ENCODE results near the gene HOGA1.

GRCh38 chr10:97547271-97547600 lies 37.0 kb upstream of the HOGA1 start:
- TF ChIP-seq CTCF (IDR thresholded peaks at IDR 0.05) (no peak), POLR2A (IDR thresholded peaks at IDR 0.05) (no peak)

Data from Peyer's patch (tissue), 4 donors.